HuH-7 (cell line): ENCODE measurements around the gene ACADM.
"Not testable (repeated sequence)": the region's sequence is repeated elsewhere in the genome, so short reads cannot be mapped to it uniquely, and the experiment has no call there.

ENCODE experiments used
- DNase-seq: peaks from one replicate; pipeline ENCODE4 v3.0.0; 2011; ENCODE audit warnings: low spot score

Gene ACADM

DNA sequence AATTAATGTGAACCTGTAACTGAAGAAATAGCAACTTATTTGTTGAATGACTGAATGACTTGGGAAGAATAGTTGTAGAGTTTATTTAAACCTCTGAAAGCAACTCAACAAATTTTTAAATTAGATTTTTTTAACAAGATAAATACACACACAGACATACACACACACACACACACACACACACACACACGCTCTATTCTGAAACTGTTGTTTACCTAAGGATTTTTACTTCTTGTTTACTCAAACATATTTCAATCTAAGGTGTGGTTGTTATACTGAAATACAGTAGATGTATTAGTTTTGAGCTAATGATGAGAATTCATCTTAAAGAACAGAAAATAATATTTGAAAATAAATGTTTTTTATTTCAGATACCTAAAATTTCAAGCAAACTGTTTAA lies 11.5 kb downstream of the ACADM start:
- DNase-seq, result no peak

DNA sequence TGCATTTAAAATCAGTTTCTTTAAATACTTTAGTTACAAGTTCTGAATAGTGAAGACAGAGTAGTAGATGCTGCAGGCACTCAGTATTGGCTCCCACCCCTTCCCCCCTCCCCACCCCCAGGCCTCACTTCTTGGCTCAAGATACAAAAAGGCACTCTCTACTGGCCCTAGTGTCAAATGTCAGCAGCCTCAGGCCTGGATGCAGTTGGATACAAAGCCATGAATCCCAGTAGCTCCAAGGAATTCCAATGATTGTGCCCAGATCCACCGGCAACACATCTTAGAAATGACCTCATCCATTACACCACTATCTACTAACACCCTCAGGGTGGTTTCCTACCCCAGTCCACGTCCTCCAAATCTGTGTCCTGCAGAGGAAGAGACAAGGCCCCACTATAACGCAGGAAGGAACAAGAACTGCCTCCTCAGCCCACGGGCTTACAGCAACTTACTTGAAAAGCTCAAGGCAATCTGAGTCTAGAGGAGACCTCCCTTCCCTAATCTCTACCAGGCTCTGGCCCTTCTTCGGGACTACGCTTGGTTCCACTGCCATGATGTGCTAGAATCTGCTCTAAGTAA lies 17.6 kb downstream of the ACADM start:
- no peak for DNase-seq

DNA sequence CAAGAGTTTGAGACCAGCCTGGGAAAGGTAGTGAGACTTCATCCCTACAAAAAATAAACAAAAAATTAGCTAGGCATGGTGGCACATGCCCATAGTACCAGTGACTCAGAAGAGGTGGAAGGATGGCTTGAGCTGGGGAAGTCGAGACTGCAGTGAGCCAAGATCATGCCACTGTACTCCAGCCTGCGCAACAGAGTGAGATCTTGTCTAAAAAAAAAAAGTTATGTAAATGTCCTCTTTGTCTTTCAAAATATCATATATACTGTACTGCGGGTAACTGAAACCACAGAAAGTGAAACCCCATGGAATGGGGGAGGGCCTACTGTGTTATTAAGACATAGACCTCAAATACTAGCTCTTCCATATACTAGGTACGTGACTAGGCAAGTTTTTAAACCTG lies 20.8 kb downstream of the ACADM start:
- no peak for DNase-seq

DNA sequence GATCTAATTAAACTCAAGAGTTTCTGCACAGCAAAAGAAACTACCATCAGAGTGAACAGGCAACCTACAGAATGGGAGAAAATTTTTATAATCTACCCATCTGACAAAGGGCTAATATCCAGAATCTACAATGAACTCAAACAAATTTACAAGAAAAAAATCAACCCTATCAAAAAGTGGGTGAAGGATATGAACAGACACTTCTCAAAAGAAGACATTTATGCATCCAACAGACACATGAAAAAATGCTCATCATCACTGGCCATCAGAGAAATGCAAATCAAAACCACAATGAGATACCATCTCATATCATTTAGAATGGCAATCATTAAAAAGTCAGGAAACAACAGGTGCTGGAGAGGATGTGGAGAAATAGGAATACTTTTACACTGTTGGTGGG lies 32.7 kb downstream of the ACADM start:
- DNase-seq, result not testable (repeated sequence)

DNA sequence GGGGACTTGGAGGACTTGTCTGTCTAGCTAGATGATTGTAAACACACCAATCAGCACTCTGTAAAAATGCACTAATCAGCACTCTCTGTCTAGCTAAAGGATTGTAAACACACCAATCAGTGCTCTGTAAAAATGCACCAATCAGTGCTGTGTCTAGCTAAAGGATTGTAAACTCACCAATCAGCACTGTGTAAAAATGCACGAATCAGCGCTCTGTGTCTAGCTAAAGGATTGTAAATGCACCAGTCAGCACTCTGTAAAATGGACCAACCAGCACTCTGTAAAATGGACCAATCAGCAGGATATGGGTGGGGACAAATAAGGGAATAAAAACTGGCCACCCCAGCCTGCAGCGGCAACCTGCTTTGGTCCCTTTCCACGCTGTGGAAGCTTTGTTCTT lies 34.0 kb downstream of the ACADM start:
- DNase-seq, result not testable (repeated sequence)

DNA sequence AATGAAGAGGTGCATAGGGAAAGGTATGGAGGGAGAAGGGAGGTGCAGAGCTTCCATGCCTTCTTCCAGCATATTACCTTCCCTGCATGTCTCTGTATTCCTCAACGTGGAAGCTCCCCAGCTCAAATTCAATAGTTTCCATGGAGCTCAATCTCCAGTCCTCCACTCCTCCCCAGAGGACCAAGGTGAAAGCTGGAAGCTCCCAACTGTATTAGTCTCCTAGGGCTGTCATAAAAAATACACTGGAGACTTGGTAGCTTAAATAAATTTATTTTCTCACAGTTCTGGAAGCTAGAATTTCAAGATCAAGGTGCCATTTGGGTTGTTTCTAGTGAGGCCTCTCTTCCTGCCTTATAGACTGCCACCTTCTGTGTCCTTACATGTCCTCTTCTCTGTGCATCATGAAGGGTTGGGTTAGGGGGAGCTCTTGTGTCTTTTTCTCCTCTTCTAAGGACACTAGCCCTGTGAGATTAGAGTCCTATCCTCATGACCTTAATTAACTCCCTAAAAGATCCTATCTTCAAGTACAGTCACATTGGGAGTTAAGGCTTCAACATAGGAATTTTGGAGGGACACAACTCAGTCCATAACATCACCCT lies 39.6 kb downstream of the ACADM start:
- DNase-seq, result no peak

DNA sequence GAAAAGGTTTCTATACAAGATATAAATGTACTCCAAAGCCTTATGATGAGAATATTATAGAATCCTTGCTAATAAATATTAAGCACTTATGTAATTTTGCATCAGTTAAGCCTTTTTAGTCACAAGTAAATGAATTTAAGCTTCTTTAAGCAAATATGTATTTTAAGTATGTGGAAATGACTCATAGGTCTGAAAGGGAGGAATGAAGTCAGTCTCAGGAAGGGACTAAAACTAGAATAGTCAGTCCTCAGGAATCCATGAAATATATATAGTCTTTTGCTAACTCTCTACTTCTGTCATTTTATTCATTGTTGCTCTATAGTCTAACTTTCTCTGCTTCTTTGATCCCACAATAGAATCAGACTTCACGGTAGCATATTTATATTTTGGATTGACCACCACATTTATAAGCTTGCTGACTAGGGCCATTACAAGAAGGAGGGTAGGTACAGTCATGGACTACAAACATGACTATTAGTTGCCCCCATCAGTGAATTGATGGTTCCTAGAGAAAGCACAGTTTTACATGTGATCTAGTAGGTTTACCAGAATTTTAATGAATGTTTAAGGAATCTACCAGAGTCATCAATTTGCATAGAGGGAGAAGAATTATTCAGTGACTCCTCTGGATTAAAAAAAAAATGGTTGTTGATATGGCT lies 41.3 kb downstream of the ACADM start:
- DNase-seq, result no peak

DNA sequence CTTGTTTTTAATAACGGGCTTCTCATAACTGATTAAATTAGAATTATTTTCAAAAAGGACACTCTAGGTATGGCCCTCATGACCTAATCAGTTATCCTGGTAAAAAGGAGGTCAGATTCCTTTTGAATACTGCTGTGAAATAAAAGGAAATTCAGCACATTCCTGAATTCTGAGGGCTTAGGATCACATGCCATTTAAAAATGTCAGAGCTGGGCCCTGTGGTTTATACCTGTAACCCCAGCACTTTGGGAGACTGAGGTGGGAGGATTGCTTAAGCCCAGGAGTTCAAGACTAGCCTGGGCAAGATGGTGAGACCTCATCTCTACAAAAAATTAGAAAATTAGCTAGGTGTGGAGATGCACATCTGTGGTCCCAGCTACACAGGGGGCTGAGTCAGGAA lies 43.5 kb downstream of the ACADM start:
- DNase-seq, result no peak

DNA sequence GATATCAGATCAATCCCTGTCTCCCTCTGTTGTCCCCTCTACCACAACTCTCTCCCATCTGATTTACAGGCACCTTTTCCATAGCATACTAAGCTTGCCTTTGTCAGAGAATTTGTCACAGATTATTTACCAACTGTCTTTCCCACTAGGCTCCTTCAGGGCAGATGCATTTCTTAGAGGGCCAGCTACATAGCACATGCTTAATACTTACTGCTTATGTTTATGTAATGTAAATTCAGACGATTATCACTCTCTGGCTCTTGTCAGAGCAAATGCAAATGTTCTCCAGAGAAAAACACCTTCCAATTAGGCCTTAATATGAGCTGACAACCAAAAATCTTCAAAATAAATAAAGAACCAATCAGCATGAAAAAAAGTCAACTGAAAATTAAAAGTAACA lies 46.3 kb downstream of the ACADM start:
- no peak for DNase-seq

DNA sequence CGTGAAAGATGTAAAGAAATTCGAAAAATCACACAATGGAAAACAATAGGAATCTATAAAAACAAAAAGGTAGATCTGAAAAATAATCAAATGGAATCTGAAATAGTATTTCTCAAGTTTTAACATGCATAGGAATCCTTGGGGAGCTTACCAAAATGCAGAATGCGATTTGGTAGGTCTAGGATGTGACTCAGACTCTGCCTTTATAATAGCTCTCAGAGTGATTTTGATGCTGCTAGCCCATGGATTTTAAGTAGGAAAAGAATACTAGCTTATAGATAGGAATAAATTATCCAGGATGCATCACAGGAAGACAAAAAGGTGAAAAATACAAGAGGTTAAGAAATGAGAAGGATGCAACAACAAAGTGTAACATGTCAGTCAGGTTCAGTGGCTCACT lies 47.5 kb downstream of the ACADM start:
- no peak for DNase-seq

DNA sequence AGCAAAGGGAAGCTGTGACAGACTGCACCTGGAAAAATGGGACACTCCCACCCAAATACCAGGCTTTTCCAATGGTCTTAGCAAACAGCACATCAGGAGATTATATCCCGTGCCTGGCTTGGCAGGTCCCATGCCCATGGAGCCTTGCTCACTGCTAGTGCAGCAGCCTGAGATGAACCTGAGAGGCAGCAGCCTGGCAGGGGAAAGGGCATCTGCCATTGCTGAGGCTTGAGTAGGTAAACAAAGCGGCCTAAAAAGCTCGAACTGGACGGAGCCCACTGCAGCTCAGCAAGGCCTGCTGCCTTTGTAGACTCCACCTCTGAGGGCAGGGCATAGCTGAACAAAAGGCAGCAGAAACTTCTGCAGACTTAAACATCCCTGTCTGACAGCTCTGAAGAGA lies 53.3 kb downstream of the ACADM start:
- not testable (repeated sequence) for DNase-seq

DNA sequence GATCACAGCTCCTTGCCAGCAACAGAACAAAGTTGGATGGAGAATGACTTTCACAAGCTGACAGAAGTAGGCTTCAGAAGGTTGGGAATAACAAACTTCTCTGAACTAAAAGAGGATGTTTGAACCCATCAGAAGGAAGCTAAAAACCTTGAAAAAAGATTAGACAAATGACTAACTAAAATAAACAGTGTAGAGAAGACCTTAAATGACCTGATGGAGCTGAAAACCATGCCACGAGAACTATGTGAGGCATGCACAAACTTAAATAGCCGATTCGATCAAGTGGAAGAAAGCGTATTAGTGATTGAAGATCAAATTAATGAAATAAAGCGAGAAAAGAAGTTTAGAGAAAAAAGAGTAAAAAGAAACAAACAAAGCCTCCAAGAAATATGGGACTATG lies 54.2 kb downstream of the ACADM start:
- not testable (repeated sequence) for DNase-seq

DNA sequence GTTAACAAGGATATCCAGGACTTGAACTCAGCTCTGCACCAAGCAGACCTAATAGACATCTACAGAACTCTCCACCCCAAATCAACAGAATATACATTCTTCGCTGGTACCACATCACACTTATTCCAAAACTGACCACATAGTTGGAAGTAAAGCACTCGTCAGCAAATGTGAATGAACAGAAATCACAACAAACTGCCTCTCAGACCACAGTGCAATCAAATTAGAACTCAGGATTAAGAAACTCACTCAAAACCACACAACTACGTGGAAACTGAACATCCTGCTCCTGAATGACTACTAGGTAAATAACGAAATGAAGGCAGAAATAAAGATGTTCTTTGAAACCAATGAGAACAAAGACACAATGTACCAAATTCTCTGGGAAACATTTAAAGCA lies 55.7 kb downstream of the ACADM start:
- DNase-seq, result not testable (repeated sequence)

DNA sequence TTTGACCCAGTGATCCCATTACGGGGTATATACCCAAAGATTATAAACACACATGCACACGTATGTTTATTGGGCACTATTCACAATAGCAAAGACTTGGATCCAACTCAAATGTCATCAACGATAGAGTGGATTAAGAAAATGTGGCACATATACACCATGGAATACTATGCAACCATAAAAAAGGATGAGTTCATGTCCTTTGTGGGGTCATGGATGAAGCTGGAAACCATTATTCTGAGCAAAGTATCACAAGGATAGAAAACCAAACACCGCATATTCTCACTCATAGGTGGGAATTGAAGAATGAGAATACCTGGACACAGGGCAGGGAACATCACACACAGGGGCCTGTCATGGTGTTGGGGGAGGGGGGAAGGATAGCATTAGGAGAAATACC lies 59.4 kb downstream of the ACADM start:
- DNase-seq, result not testable (repeated sequence)

DNA sequence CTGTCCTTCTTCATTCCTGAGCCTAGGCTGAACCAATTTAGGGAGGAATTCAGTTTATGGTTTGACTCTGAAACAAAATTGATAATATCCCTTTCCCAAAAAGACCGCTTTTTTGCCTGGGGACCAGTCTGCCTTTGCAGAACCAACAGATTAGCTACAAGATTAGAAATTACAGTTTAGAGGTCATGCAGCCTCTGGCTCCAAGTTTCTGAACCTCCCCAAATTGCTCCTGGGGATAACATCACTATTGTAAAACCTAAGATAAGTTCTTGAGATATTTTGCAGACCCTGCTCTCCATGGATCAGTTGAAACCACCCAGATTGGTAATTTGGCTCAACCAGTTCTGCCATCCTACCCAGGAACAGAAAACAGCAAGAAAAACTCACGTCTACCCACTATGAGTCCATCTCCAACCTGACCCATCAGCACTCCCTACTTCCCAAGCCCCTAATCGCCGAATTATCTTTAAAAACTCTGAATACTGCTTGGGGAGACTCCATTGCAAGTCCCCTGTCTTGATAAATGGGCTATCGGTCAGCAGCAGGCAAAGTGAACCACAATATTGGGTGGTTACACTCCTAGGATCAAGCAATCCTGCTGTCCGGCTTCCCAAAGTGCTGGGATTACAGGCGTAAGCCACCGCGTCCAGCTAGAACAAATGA lies 60.9 kb downstream of the ACADM start:
- no peak for DNase-seq

DNA sequence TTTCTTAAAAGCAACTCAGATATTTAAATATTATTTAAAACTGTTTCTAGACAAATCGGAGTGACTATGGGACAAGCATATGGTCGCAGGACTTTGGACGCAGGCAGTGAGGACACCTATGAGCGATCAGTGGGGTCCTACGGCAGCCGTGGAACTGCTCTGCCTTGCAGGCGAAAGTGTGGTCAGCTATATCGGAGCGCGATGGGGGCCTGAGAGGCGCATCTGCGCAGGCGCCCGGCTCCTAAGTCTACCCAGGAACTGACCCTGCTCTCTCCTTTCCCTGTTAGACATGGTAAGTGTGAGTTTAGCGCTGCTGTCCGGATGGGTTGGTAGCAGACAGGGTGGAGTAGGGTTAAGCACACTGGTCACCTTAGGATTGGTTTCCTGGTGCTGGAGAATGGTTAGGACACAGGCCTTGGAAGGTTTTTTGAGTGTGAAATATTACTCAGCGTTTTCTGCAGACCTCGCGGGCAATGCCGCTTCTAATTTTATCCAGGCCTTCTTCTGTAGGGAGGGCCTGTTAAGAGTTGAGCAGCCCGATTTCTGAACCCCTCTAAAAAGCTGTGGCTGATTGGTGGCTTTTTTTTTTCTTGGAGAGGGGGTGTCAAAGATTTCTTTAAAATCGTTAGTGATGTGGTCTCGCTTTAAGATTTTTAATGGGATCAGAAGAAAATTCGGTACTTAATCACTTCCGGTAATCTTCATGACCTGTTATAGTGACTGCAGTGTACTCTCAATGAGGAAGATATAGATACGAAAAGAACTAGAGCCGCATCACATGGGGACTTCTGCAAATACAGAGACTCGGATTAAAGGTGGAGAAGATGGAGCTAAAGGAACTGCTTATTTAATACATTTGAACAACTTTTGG lies 61.7 kb downstream of the ACADM start, which contains the start of gene RABGGTB:
Gene RABGGTB, plus strand, starts transcription at position 274 of the 871 bp plus-strand sequence. Its CDS starts 16 bp downstream, at position 290.
- DNase-seq, result peak; percentile 70

DNA sequence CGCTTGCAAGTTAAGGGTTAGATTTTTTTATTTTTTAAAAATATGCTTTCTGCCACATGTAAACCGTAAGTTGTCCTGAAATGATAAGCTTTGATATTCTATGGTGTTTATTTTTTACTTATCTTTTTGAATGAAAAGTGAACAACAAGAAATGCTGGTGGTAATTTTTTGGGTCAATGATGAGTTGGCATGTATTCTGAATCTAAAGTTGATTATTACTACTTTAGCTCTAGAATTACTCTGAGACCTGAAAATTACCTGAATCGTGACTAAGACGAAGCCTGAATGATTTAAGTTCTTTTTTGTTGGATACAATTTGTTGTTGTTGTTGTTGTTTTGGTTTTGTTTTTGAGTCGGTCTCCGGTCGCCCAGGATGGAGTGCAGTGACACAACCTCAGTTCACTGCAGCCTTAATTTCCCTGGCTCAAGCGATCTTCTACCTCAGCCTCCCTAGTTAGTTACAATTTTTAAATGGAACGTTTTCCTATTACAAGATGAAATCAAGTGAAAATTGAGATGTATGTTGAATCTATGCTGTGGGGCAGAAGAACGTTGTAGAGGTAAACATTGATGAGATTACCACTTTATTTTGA lies 62.5 kb downstream of the ACADM start:
- DNase-seq, result no peak

DNA sequence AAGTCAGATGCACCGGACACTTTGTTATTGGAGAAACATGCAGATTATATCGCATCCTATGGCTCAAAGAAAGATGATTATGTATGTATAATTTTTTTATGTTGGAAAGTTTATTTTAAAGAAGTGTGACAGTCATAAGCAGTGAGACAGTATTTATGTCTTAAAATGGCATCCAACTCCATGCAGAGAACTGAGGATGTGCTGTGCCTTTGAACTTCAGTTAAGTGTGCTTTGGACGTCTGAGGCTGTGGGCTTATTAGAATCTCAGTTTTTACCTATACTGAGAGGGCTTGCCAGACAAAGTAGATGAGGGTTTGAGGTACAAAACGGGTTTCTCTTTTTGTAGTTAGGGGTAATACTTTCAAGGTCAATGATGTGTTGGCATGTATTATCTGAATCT lies 63.0 kb downstream of the ACADM start:
- DNase-seq, result no peak

DNA sequence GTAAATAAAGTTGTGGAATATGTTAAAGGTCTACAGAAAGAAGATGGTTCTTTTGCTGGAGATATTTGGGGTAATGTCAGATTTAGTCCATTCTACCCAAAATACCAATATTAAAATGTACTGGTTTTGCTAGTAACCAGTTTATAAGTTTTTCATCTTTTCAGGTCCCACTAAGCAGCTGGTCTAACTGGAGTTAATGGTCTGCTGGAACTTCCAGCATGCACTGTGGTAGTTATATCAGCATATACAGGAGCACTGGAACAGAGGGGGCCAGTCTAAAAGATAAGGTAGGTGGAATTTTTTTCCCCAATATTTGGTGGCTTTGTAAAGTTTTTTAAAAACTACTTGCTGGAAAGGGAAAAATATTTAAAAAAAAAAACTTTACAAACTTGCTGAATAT lies 65.5 kb downstream of the ACADM start:
- no peak for DNase-seq

DNA sequence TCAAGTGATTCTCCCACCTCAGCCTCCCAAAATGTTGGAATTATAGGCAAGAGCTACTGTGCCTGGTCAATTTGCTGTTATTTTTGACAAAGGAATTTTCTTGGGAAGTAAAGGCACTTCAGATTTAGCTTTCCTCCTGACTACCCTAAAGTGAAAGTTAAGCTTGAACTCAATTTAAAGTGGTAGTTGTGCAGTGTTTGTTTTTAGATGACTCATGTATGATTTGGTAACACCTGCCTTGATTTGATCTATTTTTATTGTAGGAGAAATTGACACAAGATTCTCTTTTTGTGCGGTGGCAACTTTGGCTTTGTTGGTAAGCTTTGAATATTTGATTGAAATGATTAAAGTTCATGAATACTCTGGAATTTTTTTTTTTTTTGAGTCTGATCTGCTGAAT lies 66.5 kb downstream of the ACADM start:
- no peak for DNase-seq

DNA sequence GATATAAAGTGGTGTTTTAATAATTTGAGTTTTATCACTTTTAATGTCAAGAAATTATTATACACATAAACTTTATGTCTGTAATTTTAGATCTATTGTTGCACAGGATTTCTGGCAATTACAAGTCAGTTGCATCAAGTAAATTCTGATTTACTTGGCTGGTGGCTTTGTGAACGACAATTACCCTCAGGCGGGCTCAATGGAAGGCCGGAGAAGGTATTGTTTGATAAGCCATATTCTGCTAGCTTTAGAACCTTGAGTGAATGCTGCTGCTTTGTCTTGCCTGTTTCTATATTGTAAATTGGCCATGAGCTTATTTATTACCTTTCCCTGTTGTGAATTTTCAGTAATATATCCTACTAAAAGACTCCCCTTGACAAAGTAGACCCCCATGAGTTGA lies 67.6 kb downstream of the ACADM start:
- no peak for DNase-seq

DNA sequence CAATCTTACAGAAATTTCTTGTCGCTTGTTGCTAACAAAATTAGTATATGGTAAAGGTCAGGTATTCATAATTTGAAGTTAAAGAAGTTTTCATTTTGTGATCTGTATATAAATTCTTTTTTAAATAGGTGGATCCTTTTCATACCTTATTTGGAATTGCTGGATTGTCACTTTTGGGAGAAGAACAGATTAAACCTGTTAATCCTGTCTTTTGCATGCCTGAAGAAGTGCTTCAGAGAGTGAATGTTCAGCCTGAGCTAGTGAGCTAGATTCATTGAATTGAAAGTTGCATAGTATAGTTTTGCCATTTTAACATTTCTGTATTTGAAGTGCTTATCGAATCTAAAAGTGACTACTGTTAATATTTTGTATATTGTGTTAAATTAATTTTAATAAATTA lies 69.9 kb downstream of the ACADM start:
- no peak for DNase-seq
